ENCODE data around the gene CPAMD8.
"Not testable (repeated sequence)": the region's sequence is repeated elsewhere in the genome, so short reads cannot be mapped to it uniquely, and the experiment has no call there.

Gene CPAMD8

DNA sequence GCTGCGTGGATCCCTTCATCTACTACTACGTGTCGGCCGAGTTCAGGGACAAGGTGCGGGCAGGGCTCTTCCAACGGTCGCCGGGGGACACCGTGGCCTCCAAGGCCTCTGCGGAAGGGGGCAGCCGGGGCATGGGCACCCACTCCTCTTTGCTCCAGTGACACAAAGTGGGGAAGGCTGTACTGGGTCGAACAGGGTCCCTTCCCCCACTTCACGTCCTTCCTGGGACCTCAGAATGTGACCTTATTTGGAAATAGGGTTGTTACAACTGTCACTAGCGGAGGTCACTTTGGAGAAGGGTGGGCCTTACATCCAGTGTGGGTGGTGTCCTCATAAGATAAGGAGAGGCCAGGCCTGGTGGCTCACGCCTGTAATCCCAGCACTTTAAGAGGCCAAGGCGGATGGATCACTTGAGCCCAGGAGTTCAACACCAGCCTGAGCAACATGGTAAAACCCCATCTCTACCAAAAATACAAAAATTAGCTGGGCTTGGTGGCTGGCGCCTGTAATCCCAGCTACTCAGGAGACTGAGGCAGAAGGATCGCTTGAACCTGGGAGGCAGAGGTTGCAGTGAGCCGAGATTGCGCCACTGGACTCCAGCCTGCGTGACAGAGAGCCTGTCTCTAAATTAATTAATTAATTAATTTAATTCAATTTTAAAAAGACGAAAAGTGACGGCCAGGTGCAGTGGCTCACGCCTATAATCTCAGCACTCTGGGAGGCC is 136.0 kb downstream of the CPAMD8 start:
- DNase-seq, result no peak

DNA sequence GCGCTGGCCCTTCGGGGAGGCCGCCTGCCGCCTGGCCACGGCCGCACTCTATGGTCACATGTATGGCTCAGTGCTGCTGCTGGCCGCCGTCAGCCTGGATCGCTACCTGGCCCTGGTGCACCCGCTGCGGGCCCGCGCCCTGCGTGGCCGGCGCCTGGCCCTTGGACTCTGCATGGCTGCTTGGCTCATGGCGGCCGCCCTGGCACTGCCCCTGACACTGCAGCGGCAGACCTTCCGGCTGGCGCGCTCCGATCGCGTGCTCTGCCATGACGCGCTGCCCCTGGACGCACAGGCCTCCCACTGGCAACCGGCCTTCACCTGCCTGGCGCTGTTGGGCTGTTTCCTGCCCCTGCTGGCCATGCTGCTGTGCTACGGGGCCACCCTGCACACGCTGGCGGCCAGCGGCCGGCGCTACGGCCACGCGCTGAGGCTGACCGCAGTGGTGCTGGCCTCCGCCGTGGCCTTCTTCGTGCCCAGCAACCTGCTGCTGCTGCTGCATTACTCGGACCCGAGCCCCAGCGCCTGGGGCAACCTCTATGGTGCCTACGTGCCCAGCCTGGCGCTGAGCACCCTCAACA is 136.6 kb downstream of the CPAMD8 start:
- no peak for DNase-seq

DNA sequence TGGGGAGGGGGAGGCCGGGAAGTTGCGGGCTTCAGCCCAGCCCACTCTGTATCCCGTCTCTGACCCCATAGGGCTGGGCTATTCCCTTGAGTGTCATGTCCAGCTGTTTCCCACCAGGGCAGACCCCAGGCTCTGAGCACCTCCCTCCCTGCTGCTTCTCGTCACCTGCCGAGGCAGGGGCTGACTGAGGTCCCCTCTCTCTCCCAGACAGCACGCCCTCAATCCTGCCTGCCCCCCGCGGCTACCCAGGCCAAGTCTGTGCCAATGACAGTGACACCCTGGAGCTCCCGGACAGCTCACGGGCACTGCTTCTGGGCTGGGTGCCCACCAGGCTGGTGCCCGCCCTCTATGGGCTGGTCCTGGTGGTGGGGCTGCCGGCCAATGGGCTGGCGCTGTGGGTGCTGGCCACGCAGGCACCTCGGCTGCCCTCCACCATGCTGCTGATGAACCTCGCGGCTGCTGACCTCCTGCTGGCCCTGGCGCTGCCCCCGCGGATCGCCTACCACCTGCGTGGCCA is 137.2 kb downstream of the CPAMD8 start:
- no peak for DNase-seq

DNA sequence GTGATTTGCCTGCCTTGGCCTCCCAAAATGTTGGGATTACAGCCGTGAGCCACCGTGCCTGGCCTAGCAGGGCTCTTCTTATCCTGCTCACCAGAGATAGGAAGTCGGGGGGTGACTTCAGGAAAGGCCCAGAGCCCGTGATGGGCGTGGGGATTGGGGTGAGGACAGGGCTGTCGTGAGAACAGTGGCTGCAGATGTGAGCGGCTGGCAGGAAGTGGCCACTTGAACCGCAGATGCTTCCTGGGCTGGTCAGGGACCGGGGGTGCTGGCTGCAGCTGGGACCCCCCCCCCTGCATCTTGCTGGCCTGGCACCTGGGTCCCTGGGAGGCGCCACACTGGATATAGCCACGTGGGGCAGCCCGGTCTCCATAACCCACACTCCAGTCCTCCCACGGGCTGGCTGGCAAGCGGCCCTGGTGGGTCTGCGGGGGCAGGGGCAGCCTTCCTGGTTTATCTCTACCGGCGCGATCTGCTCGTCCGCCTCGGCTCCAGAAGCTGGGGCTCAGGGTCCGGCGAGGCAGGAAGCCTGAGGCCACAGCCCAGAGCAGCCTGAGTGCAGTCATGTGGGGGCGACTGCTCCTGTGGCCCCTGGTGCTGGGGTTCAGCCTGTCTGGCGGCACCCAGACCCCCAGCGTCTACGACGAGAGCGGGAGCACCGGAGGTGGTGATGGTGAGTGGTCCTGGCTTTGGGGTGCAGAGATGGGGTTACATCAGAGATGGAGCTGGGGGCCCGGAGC is 137.8 kb downstream of the CPAMD8 start, which contains the start of gene F2RL3:
F2RL3 (plus strand) TSS at position 371 of the 737 bp plus-strand sequence; CDS start at position 562, 191 bp downstream.
- DNase-seq, result peak; percentile 76 to 84 (median 80)

DNA sequence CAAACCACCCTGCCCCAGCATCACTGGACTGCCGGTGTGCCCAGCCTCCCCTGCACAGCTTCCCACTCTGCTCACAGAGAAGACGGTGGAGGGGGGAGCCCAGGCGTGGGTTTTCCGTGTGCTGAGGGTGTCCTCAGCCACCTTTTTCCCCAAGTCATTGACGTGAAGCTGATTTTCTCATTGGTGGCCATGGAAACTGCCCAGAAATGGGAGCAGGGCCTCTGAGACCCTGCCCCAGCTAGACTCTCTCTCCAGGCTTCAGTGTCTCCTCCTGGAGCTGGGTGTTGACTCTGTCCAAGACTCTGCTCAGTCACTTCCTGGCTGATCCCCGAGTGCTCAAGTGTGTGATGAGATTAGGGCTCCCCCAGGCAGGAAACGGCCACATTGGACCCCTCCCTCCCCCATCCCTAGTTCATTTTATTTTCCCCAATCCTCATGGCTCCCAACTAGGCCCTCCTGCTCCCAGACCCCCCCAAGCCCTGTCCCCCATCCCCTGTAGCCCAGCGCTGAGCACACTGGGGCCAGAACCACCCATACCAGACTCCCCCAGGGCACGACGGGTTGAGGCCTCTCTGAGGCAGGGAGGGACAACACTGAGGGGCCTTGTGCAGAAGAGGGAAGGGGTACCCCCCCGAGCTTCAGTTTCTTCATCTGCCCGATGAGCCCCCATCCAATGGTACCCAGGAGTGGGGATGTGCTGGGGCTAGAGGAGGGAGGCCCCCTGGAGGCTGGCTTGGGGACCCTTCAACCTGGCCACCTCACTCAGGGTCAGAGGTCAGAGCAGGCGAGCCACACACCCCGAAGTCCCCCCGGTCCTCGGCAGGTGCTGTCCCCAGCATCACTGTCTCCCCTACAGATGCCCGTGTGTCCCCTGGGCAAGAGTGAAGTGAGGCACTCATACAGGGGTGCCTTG is 139.0 kb downstream of the CPAMD8 start:
- DNase-seq, result no peak

DNA sequence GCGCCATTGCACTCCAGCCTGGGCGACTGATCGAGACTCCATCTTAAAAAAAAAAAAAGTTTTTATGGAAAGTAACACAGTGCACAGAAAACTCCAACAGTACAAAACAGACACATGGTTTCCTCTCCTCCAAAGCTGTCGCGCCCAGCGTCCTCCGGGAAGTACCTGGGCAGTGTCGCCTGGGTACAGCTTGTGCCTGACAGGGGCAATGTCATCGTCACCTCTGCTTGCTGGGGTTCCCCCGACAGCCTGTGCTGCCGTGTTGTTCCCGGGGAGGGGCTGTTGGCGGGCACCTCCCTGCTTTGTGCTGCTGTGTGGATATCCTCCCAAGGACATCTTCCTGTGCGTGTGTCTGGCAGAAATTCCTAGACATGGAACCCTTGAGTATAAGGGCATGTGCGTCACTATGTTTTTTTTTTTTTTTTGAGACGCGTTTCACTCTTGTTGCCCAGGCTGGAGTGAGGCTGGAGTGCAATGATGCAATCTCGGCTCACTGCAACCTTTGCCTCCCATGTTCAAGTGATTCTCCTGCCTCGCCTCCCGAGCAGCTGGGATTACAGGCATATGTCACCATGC is 140.2 kb downstream of the CPAMD8 start:
- no peak for DNase-seq

DNA sequence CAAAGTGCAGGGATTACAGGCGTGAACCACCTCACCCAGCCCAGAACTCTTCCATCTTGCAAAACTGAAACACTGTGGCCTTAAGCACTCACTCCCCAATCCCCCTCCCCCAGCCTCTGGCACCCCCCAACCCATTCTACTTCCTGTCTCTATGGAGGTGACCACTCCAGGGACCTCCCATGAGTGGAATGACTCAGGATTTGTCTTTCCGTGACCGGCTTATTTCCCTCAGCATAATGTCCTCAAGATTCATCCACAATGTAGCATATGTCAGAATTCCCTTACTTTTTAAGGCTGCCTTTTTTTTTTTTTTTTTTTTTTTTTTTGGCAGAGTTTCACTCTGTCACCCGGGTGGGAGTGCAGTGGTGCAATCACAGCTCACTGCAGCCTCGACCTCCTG is 141.4 kb downstream of the CPAMD8 start:
- no peak for DNase-seq

DNA sequence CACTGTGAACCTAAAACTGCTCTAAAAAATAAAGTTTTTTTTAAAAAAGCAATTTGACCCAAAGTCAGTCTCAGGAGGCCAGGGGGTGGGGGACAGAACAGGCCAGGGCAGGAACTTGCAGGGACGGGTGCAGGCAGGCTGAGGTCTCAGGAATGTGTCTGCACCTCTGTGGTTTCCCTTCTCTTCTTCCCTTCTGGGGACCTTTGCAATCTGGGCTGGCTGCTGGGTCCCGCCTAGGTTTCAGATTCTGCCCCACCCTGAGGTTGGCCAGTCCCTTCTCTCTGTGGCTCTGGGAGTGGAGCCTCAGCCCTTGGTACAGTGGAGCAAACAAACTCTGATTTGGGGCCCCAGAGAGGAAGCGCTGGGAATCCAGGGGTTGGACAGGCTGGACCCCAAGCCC is 143.1 kb downstream of the CPAMD8 start:
- no peak for DNase-seq

DNA sequence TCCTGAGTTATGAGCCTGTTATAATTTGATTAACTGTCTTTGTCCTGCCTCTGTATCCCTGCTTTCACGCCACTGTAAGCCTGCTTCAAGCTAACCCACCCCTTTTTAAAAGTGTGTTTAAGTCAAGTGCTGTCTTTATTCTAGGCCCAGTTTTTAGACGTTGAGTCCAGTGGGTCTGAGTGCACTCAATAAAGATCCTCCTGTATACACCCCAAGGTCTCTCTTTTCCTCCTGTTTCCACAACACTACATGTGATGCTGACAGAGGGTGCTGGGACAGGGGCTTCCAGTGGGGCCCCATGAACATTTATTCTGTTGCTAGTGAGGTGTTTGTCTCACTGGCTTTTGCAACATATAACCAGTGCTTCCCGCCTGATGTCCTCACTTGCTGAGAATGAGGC is 144.5 kb downstream of the CPAMD8 start:
- peak in 1 of 4 experiments; percentile 23 for DNase-seq

DNA sequence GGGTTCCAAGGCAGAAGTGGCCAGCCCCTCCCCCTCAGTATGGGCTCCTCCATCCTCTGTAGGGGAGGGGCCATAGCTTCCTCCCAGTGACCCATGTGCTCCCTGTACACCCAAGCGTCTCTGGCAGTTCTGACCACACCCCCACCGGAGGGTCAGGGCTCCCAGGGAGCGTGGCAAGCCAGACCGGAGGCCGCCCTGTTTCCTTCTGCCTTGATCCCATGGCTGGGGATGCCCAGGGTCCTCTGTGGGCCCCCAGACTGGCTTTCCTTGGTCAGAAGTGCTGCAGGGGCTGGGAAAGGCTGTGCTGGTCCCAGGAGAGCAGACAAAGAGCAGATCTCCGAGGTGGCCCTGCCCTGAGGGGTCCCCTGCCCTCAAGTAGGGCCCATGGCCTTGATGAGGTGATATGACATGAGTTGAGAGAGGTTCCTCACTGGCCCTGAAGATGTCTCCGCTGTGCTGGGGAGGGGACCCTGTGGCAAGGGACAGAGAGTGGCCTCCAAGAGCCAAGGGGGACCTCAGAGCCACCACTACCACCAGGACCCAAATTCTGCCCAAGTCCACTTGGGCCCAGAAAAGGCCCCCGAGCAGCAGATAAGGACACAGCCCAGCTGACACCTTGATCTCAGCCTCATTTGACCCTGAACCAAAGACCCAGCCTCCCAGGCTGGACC is 145.6 kb downstream of the CPAMD8 start:
- no peak for DNase-seq

DNA sequence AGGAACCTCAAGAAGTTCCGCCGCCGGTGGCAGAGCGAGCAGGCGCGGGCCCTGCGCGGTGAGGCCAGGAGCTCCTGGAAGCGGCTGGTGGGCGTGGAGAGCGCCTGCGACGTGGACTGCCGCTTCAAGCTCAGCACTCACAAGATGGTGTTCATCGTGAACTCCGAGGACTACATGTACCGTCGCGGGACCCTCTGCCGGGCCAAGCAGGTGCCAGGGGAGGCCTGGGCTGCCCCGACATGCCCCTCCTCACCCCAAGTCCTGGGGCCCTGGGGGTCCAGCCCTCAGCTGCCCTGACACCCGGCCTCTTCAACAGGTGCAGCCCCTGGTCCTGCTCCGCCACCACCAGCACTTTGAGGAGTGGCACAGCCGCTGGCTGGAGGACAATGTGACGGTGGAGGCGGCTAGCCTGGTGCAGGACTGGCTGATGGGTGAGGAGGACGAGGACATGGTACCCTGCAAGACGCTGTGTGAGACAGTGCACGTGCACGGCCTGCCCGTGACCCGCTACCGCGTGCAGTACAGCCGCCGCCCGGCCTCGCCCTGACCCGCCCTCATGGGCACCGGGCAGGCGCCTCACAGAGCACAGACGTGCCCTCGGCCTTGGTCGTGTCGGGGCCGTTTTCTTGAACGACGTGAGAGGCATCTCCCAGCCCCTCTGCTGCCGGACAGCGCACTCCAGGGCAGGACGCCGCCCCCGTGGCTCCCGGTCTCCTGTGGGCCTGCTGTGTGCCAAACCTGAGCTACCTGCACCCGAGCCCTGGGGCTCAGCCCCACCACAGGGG is 148.2 kb downstream of the CPAMD8 start:
- no peak for DNase-seq

DNA sequence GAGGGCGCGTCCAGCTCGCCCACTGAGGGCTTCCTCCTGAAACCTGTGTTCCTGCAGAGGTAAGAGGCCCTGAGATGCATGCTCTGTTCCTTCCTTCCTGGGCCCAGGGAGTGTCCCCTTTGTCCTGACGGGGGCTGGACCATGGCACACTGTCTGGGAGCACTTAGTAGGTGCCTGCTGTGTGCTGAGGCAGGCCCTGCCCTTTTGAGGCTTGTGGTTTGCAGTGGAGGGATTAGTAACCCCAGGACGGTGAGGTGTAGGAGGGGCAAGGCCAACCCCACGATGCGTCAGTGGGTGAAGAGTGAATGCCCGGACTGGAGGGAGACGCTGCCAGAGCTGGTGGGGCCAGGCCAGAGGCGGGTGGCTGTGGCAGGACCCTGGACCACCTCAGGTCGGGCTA is 149.0 kb downstream of the CPAMD8 start:
- DNase-seq, result no peak

DNA sequence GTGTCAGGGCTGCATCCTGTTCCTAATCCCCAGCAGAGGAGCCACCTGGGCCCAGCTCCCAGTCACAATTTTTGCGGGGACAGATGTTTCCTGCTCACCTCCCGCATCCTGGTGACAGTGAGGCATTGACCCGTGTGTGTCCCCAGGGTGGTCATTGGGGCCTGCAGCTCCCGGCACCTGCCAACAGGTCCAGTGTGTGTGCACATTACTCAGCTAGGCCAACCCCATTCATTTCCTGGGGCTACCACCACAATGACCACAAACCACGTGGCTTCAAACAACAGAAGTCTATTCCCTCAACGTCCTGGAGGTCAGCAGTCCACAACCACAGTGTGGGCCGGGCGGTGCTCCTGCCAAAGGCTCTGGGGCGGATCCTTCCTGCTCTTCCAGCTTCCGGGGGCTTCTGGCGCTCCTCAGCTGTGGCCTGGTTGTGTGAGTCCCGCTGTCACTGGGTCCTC is 149.7 kb downstream of the CPAMD8 start:
- DNase-seq, result no peak

DNA sequence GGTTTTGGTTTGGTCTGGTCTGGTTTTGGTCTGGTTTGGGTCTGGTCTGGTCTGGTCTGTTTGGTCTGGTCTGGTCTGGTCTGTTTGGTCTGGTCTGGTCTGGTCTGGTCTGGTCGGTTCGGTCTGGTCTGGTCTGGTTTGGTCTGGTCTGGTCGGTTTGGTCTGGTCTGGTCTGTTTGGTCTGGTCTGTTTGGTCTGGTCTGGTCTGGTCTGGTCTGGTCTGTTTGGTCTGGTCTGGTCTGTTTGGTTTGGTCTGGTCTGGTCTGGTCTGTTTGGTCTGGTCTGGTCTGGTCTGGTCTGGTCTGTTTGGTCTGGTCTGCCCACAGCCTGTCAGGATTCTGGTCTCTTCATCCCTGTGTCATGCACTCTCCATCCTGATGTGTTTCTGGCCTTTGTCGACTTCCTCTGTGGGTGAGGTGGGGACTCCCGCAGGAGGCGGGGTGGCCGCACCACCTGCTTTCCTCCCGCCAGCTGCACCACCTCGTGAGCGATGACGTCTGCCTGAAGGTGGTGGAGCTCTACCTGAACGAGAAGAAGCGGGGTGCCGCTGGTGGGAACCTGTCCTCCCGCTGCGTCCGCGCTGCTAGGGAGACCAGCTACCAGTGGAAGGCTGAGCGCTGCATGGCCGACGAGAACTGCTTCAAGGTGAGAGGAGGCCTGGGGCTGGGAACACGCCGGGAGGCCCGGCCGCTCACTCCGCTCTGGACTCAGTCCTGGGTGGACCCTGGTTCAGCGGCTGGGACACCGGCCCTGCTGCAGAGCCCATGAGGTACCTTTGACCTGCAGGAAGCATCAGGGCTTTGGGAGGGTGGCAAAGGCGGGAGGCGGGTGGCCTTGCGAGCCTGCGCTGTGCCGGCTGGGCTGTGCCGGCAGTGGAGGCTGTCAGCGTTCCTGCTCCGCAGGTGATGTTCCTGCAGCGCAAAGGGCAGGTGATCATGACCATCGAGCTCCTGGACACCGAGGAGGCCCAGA is 150.7 kb downstream of the CPAMD8 start:
- DNase-seq, result no peak

DNA sequence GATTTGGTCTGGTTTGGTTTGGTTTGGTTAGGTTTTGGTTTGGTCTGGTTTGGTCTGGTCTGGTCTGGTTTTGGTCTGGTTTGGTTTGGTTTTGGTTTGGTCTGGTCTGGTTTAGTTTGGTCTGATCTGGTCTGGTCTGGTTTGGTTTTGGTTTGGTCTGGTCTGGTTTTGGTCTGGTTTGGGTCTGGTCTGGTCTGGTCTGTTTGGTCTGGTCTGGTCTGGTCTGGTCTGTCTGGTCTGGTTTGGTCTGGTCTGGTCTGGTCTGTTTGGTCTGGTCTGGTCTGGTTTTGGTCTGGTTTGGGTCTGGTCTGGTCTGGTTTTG is 151.7 kb downstream of the CPAMD8 start:
- not testable (repeated sequence) for DNase-seq

DNA sequence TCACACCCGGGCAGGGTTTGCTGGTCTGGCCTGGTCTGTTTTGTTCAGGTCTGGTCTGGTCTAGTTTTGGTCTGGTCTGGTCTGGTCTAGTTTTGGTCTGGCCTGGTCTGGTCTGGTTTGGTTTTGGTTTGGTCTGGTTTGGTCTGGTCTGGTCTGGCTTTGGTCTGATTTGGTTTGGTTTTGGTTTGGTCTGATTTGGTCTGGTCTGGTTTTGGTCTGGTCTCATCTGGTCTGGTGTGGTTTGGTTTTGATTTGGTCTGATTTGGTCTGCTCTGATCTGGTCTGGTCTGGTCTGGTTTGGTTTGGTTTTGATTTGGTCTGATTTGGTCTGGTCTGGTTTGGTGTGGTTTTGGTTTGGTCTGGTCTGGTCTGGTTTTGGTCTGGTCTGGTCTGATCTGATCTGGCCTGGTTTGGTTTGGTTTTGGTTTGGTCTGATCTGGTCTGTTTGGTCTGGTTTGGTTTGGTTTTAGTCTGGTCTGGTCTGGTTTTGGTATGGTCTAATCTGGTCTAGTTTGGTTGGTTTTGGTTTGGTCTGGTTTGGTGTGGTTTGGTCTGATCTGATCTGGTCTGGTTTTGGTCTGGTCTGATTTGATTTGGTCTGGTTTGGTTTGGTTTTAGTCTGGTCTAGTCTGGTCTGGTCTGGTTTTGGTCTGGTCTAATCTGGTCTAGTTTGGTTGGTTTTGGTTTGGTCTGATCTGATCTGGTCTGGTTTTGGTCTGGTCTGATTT is 152.2 kb downstream of the CPAMD8 start:
- DNase-seq, result no peak

DNA sequence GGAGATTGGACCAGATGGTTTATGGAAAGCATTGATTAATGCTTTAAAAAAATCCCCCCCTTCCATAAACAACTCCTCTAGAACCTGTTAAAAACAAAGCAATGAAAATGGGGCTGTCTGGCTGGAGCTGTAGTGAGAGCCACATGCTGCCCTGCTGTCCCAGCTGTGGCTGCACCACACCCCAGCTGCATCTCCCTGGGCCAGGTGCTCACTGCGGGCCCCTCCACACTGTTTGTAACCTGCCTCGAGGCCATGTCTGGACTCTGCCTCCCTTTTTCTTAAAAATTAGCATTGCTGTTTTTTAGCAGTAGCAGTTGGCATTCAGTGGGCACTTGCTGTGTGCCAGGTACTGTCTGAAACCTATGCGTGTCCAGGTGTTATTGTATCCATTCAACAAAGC is 153.0 kb downstream of the CPAMD8 start:
- DNase-seq, result no peak

DNA sequence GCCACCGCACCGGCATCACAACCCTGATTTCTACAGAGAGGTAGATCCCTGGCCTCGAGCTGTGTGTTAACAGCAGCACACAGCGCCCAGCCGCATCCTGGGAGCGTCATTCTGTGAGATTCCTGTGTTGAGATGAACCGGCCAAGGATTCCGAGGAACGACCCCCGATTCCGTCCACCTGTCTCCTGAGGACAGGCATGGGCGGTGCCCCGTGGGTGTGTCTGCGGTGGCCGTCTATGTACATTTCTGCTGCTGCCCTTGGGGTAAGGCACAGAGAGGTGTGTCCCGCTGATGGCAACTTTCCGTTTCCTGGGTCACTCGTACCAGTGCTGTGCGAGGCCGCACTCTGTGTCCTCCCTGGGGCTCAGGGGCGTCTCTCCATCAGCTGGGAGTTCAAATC is 153.9 kb downstream of the CPAMD8 start:
- DNase-seq, result no peak

DNA sequence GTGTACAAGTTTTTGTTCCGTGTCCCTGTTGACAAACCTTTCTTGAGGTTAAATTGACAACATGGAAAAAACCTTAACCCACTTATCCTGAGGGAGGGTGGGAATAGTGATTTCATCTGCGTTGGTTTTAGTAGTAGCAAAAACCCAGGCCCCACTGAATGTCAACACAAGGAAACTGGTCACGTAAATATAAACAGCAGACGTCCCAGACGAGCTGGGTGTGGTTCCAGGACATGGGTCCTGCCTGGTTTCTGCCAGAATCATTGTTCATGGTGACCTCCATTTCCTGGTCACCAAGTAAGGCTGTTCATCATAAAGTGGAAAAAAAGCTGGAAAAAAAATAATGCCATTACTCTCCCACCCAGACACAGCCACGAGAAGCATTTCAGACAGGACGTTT is 154.7 kb downstream of the CPAMD8 start:
- no peak for DNase-seq

All from suppressor macrophage (primary cell).